Activated T-helper 17 cell treated with anti-CD3 and anti-CD28 coated beads, Interleukin-2, amount 50 U/mL, for 72 hours (primary cell): ENCODE results near the gene TMEM95. TPM values are rescaled to one million over a fixed set of nuclear protein-coding genes. Genes with fewer than 3 reads are reported as not detected.

ENCODE experiments used
- ATAC-seq: fragments of 150-1000 bp; cut with Tn5 transposase; replicated peaks from 2 replicates; pipeline ENCODE4 v1.10.0; 2021; ENCODE audit warnings: mild to moderate bottlenecking, moderate library complexity
- H3K27ac Mint-ChIP-seq: one replicate; pipeline ENCODE4 v1.8.0; 2022; ENCODE audit warnings: mixed read lengths
- H3K27me3 Mint-ChIP-seq: one replicate; pipeline ENCODE4 v1.8.0; 2022; ENCODE audit warnings: mixed read lengths
- H3K36me3 Mint-ChIP-seq: one replicate; pipeline ENCODE4 v1.8.0; 2022; ENCODE audit warnings: low read depth, mild to moderate bottlenecking, mixed read lengths
- H3K4me1 Mint-ChIP-seq: one replicate; pipeline ENCODE4 v1.8.0; 2022; ENCODE audit warnings: mixed read lengths
- H3K4me3 Mint-ChIP-seq: one replicate; pipeline ENCODE4 v1.8.0; 2022; ENCODE audit warnings: mild to moderate bottlenecking, mixed read lengths
- H3K9me3 Mint-ChIP-seq: one replicate; pipeline ENCODE4 v1.8.0; 2022; ENCODE audit warnings: mixed read lengths
- total RNA-seq, 2 donors: library from RNA; stranded (reverse); gene quantifications; one replicate each; pipeline ENCODE4 v1.2.3, GENCODE V29; 2022

Gene TMEM95, protein sequence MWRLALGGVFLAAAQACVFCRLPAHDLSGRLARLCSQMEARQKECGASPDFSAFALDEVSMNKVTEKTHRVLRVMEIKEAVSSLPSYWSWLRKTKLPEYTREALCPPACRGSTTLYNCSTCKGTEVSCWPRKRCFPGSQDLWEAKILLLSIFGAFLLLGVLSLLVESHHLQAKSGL
- total RNA-seq, result 1 to 10 TPM in 1 of 2 donors, under 1 TPM in 1; 0.22 to 1.1 TPM

DNA sequence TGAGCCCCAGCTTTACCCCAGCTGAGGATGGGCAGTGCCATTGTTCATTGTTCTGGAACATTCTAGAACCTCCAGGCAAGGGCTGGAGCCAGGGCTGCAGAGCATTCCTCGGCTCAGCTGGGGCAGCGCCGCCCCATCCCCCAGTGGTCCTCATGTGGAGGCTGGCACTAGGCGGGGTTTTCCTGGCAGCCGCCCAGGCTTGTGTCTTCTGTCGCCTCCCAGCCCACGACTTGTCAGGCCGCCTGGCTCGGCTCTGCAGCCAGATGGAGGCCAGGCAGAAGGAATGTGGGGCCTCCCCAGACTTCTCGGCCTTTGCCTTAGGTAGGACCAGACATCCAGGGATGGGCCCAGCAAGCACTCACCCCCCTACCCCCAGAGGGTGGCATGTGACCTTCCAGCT is at the start of gene TMEM95:
Gene TMEM95, plus strand, starts transcription at position 104 of the 400 bp plus-strand sequence. Its CDS starts 49 bp downstream, at position 153.
- no peak for ATAC-seq
- H3K36me3 Mint-ChIP-seq, result peaks cover 45% of the 10 kb centered on the region
- no peaks in the 10 kb centered on the region for H3K27me3 Mint-ChIP-seq
- peak within 1 kb of the TSS; percentile 93 for H3K27ac Mint-ChIP-seq
- H3K4me1 Mint-ChIP-seq, result peaks cover 6% of the 10 kb centered on the region
- H3K4me3 Mint-ChIP-seq, result peak within 1 kb of the TSS; percentile 88
- H3K9me3 Mint-ChIP-seq, result no peaks in the 10 kb centered on the region

DNA sequence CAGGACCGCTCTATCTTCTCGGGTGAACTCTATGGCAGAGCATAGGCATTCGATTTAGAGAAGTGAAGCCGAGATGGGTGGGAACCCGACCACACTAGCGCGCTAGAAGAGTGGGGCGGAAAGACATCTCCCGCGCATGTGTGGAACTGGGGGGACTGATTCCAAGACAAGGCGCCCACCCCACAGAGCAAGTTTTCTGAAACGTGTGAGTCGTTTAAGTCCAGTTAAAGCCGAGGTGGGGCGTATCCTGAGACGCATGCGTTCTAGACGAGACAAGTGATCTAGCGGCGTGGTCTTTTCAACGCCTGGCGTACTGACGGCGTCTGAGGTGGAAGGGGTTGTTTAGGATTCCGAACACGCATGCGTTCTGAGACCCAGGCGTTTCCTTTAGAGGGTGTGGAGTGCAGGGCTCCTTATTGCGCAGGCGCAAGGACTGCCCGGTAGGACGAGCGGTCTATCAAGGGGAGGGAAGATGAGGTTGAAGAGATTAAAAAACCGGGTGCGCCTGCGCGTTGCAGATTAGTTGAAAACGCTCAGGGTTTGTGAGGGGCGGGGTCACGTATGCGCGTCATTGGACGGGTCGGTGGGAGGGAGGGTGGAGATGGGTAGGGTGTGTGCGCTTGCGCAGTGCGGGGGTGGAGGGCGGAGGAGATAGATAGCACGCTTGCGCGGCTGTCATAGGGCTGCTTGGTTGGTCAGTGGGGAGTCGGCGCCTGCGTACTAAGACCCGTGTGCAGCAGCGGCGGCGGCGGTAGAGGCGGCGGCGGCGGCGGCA is 47.9 kb upstream of the TMEM95 start, which contains the start of gene EIF5A:
Gene EIF5A, plus strand, starts transcription at position 718 of the 775 bp plus-strand sequence. CDS start 2,008 bp downstream, outside the sequence.
- H3K27ac Mint-ChIP-seq, result peak within 1 kb of the TSS; percentile 97
- H3K36me3 Mint-ChIP-seq, result peaks cover 50% of the 10 kb centered on the region
- no peaks in the 10 kb centered on the region for H3K9me3 Mint-ChIP-seq
- peak; percentile 79 for ATAC-seq
- peak within 1 kb of the TSS; percentile 95 for H3K4me3 Mint-ChIP-seq
- H3K27me3 Mint-ChIP-seq, result no peaks in the 10 kb centered on the region
- peaks cover 31% of the 10 kb centered on the region for H3K4me1 Mint-ChIP-seq

DNA sequence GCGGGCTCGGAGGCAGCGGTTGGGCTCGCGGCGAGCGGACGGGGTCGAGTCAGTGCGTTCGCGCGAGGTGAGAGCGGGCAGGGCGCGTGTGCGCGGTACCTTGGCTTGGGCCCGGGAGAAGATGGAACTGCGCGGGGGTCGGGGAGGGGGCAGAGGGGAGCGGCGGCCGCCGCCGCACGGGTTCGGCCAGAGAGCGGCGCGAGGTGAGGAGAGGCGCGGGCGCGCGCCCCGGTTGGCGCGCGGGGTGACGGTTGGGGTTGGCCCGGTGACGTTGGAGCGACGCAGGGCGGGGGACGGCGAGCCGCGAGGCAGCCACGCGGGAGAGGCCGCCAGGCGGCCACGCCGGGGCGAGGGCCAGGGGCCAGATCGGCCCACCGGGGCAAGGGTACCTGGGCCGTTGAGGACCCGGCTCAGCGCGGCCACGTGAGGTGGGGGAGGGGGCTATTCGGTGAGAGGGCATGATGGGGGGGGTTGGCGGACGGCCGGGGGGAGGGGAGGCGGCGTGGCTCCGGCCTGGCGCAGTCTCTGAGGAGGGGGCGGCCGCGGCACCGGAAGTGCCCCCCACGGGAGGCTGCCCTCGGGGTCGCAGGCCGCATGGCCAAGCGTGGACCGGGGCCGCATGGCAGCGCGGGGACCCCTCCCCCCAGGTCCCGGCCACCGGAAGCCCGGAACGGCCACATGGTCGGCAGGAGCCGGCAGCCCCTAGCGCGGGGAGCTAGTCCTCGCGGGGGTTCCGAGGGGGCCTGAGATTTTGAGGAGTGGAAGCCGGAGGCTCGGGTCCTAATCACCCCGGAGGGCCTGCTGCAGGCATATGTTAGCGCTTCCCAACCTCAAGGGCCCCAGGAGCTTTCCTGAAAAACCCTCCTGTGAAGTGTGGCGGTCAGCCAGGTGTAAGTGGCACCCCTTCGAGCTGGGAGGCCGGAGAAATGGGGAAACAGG is 47.0 kb upstream of the TMEM95 start:
- H3K9me3 Mint-ChIP-seq, result no peaks in the 10 kb centered on the region
- peaks cover 38% of the 10 kb centered on the region for H3K4me1 Mint-ChIP-seq
- H3K4me3 Mint-ChIP-seq, result peak overlapping the region; percentile 95
- ATAC-seq, result peak; percentile 4
- peak overlapping the region; percentile 97 for H3K27ac Mint-ChIP-seq
- H3K27me3 Mint-ChIP-seq, result no peaks in the 10 kb centered on the region
- H3K36me3 Mint-ChIP-seq, result peaks cover 59% of the 10 kb centered on the region

DNA sequence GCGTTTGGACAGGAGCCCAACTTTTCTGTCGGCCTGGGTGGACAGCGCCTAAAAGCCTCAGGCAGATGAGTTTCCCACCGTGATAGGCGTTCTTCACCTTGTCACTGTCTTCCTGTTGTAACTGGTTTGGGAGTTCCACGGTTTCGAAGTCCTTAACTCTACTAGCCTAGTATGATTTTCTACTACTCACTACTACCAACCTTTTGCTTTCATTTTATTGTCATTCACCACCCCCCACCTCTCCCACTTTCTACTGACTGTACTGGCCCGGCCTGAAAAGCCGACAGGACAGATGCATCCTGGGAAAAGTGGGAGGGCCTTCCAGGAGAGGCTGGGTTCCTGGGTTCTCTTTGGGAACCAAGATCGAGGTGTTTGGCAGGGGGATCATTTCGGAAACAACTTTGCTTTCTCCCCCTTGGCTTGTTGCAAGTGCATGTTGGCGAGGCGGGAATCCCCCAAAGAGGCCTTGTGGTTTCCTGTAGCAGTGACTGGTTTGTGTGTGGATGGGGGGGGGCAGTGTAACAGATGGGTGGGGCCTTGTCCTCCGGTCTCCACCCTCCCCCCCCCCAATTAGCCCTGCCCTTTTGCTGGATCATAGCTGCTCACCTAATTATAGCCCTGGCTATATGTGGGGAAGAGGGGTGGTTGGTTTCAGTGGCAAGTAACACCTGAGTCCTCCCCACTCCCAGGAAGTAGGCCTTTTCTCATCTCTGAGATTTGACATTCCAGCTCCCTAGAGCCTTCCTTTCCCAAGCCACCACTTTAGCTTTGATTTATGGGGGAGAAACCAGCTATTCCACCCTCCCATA is 46.1 kb upstream of the TMEM95 start:
- peak; percentile 55 for ATAC-seq
- H3K9me3 Mint-ChIP-seq, result no peaks in the 10 kb centered on the region
- H3K4me1 Mint-ChIP-seq, result peaks cover 39% of the 10 kb centered on the region
- H3K36me3 Mint-ChIP-seq, result peaks cover 67% of the 10 kb centered on the region
- peak overlapping the region; percentile 95 for H3K4me3 Mint-ChIP-seq
- H3K27me3 Mint-ChIP-seq, result no peaks in the 10 kb centered on the region
- H3K27ac Mint-ChIP-seq, result peak overlapping the region; percentile 97

GRCh38 chr17:7309628-7310027 is 45.3 kb upstream of the TMEM95 start:
- peak overlapping the region; percentile 95 for H3K4me3 Mint-ChIP-seq
- peaks cover 44% of the 10 kb centered on the region for H3K4me1 Mint-ChIP-seq
- ATAC-seq, result no peak
- no peaks in the 10 kb centered on the region for H3K27me3 Mint-ChIP-seq
- H3K9me3 Mint-ChIP-seq, result no peaks in the 10 kb centered on the region
- H3K27ac Mint-ChIP-seq, result peak overlapping the region; percentile 97
- H3K36me3 Mint-ChIP-seq, result peaks cover 75% of the 10 kb centered on the region

DNA sequence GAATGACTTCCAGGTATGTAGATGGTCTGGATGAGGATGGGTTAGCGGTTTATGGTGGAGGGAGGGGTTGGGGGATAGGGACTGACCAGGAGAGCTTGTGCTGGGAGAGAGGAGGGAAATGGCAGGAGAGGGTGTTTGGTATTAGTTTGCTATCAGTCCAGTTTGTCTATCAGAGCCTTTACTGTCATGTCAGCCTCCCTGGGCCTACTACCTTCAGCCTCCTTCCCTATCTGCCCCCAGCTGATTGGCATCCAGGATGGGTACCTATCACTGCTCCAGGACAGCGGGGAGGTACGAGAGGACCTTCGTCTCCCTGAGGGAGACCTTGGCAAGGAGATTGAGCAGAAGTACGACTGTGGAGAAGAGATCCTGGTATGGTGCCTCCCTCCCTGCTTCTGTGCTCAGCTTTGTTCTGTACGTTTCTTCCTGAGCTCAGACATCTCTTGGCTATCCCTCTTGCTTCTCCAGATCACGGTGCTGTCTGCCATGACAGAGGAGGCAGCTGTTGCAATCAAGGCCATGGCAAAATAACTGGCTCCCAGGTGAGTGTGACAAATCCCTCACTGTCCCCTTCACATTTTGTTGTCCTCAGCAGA is 43.7 kb upstream of the TMEM95 start:
- peaks cover 44% of the 10 kb centered on the region for H3K4me1 Mint-ChIP-seq
- H3K9me3 Mint-ChIP-seq, result no peaks in the 10 kb centered on the region
- peaks cover 87% of the 10 kb centered on the region for H3K36me3 Mint-ChIP-seq
- peak overlapping the region; percentile 95 for H3K4me3 Mint-ChIP-seq
- no peak for ATAC-seq
- peak overlapping the region; percentile 97 for H3K27ac Mint-ChIP-seq
- no peaks in the 10 kb centered on the region for H3K27me3 Mint-ChIP-seq

- Mint-ChIP-seq H3K9me3 (no peaks in the 10 kb centered on the region), H3K36me3 (peaks cover 87% of the 10 kb centered on the region), H3K4me3 (peak overlapping the region; percentile 95), H3K27me3 (no peaks in the 10 kb centered on the region), H3K27ac (peak overlapping the region; percentile 58), H3K4me1 (peaks cover 44% of the 10 kb centered on the region)
- no peak for ATAC-seq
Measured at GRCh38 chr17:7312432-7313087, 42.4 kb upstream of the TMEM95 start.

- H3K36me3 Mint-ChIP-seq, result peaks cover 90% of the 10 kb centered on the region
- H3K27ac Mint-ChIP-seq, result peak overlapping the region; percentile 58
- H3K27me3 Mint-ChIP-seq, result no peaks in the 10 kb centered on the region
- H3K4me3 Mint-ChIP-seq, result peak overlapping the region; percentile 95
- H3K9me3 Mint-ChIP-seq, result no peaks in the 10 kb centered on the region
- ATAC-seq, result no peak
- H3K4me1 Mint-ChIP-seq, result peaks cover 44% of the 10 kb centered on the region
Measured at GRCh38 chr17:7313088-7313889, 41.7 kb upstream of the TMEM95 start.

GRCh38 chr17:7313890-7314718 is 40.9 kb upstream of the TMEM95 start:
- H3K4me3 Mint-ChIP-seq, result peak overlapping the region; percentile 95
- peaks cover 90% of the 10 kb centered on the region for H3K36me3 Mint-ChIP-seq
- H3K27me3 Mint-ChIP-seq, result no peaks in the 10 kb centered on the region
- ATAC-seq, result no peak
- H3K27ac Mint-ChIP-seq, result peak overlapping the region; percentile 86
- H3K9me3 Mint-ChIP-seq, result no peaks in the 10 kb centered on the region
- peaks cover 38% of the 10 kb centered on the region for H3K4me1 Mint-ChIP-seq

DNA sequence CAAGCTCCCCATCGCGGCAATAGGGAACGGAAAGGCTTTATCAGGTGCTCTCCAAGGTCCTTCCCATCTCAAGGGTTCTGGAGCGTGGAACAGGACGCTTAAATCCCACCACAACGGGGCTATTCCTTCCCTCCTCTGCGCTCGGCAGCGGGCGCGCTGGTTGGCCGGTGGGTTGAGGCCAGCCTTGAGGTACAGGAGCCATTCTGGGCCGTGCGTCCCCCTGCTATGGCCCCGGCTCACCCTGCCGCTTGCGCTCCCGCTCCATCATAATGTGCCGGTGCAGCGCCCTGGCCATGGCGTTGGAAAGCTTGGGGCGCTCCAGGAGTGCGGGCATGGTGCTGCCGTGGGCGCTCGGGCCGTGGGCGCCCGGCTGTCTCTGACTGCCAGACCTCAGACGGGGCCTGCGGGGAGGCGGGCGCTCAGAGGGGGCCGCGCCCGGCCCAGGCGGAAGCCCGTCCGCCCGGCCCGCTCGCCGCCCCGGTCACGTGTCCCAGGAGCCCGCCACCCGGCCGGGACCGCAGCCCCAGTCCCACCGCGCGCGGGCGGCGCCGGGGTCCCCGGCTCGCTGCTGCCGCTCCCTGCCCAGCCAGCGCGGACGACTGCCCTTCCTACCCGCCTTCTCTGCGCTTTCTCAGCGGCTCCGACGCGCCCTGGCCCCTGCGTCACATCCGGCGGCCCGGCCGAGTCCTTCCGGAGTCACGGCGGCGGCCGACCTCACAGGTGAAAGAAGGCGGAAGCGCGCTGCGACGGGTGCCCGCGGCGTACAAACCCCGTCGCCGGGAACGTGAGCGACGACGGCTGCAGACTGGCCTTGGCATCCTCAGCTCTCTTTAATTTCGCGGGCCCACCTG is 40.0 kb upstream of the TMEM95 start, which contains the start of gene GPS2:
Gene GPS2, minus strand, starts transcription at position 642 of the 851 bp plus-strand sequence. Its CDS starts 308 bp downstream, at position 334.
- peak within 1 kb of the TSS; percentile 95 for H3K4me3 Mint-ChIP-seq
- peaks cover 87% of the 10 kb centered on the region for H3K36me3 Mint-ChIP-seq
- no peaks in the 10 kb centered on the region for H3K9me3 Mint-ChIP-seq
- peaks cover 30% of the 10 kb centered on the region for H3K4me1 Mint-ChIP-seq
- no peaks in the 10 kb centered on the region for H3K27me3 Mint-ChIP-seq
- peak within 1 kb of the TSS; percentile 86 for H3K27ac Mint-ChIP-seq
- ATAC-seq, result peak; percentile 97
